HEK293 (cell line): ENCODE results near the gene CELSR1.

Experiments
- CTCF ChIA-PET: fragments of 350-600 bp; formaldehyde crosslinking; extraction: SDS; loops from one replicate; lab custom pipeline; 2021; ENCODE audit warnings: antibody characterized with exemption; lab: Yijun Ruan, JAX
- POLR2A ChIA-PET: fragments of 300-600 bp; formaldehyde crosslinking; extraction: SDS; loops from one replicate; lab custom pipeline; 2020; ENCODE audit warnings: antibody characterized with exemption, inconsistent platforms; lab: Yijun Ruan, JAX
- H3K27ac ChIP-seq: fragments of 200-500 bp; sonication (Bioruptor generic); 2 replicates; pipeline ENCODE4 v1.5.1; 2014; ENCODE audit warnings: low read depth, low read length, control low read depth, inconsistent platforms; ENCODE audit errors: extremely low read depth
- H3K36me3 ChIP-seq, 2 experiments: fragments of 200-500 bp in 1 of 2; sonication (Bioruptor generic) in 1 of 2; 1 replicate in 1 of 2; 2 replicates in 1 of 2; pipeline ENCODE4 v1.5.1; 2014 to 2017; ENCODE audit warnings: inconsistent platforms in 2 of 2, low read length in 2 of 2; ENCODE audit not compliant: control insufficient read depth in 2 of 2, insufficient read depth in 1 of 2
- H3K4me1 ChIP-seq: fragments of 200-500 bp; sonication (Bioruptor generic); 2 replicates; pipeline ENCODE4 v1.5.1; 2014; ENCODE audit warnings: mild to moderate bottlenecking, low read length, inconsistent platforms; ENCODE audit not compliant: control insufficient read depth, insufficient read depth
- H3K4me3 ChIP-seq: 2 replicates; pipeline ENCODE4 v1.5.1; 2011; ENCODE audit warnings: low read depth, mild to moderate bottlenecking, control low read depth, low read length, moderate library complexity
- H3K9me3 ChIP-seq: fragments of 200-500 bp; sonication (Bioruptor generic); 2 replicates; pipeline ENCODE4 v1.5.1; 2014; ENCODE audit warnings: low read depth, low read length, inconsistent platforms; ENCODE audit not compliant: control insufficient read depth, insufficient read depth
- GLIS1 ChIP-seq: fragments of 450-650 bp; formaldehyde crosslinking; IDR thresholded peaks from 2 replicates; pipeline ENCODE4 v1.5.1; 2016; ENCODE audit warnings: missing biosample characterization, missing genetic modification characterization
- KLF9 ChIP-seq: fragments of 450-650 bp; formaldehyde crosslinking; IDR thresholded peaks from 2 replicates; pipeline ENCODE4 v1.5.1; 2016; ENCODE audit warnings: missing biosample characterization, missing genetic modification characterization, low read depth
- PATZ1 ChIP-seq: fragments of 450-650 bp; formaldehyde crosslinking; IDR thresholded peaks from 2 replicates; pipeline ENCODE4 v1.5.1; 2016; ENCODE audit warnings: missing biosample characterization, missing genetic modification characterization
- PRDM10 ChIP-seq: fragments of 450-650 bp; formaldehyde crosslinking; IDR thresholded peaks from 2 replicates; pipeline ENCODE4 v1.5.1; 2016; ENCODE audit warnings: missing biosample characterization, missing genetic modification characterization
- SCRT1 ChIP-seq: fragments of 450-650 bp; formaldehyde crosslinking; IDR thresholded peaks from 2 replicates; pipeline ENCODE4 v1.5.1; 2016; ENCODE audit warnings: missing biosample characterization, missing genetic modification characterization, borderline replicate concordance
- SCRT2 ChIP-seq: fragments of 450-650 bp; formaldehyde crosslinking; IDR thresholded peaks from 2 replicates; pipeline ENCODE4 v1.5.1; 2016; ENCODE audit warnings: missing biosample characterization, missing genetic modification characterization
- ZFP37 ChIP-seq: fragments of 450-650 bp; formaldehyde crosslinking; IDR thresholded peaks from 2 replicates; pipeline ENCODE4 v1.5.1; 2016; ENCODE audit warnings: missing biosample characterization, missing genetic modification characterization
- ZIC2 ChIP-seq: fragments of 450-650 bp; formaldehyde crosslinking; IDR thresholded peaks from 2 replicates; pipeline ENCODE4 v1.5.1; 2016; ENCODE audit warnings: missing biosample characterization, missing genetic modification characterization
- ZNF140 ChIP-seq: fragments of 450-650 bp; formaldehyde crosslinking; IDR thresholded peaks from 2 replicates; pipeline ENCODE4 v1.5.1; 2016; ENCODE audit warnings: missing biosample characterization, missing genetic modification characterization
- ZNF169 ChIP-seq: fragments of 450-650 bp; formaldehyde crosslinking; IDR thresholded peaks from 2 replicates; pipeline ENCODE4 v1.5.1; 2016; ENCODE audit warnings: missing biosample characterization, missing genetic modification characterization
- ZNF473 ChIP-seq: fragments of 450-650 bp; formaldehyde crosslinking; IDR thresholded peaks from 2 replicates; pipeline ENCODE4 v1.5.1; 2017; ENCODE audit warnings: missing biosample characterization, missing genetic modification characterization
- ZNF623 ChIP-seq: fragments of 450-650 bp; formaldehyde crosslinking; IDR thresholded peaks from 2 replicates; pipeline ENCODE4 v1.5.1; 2016; ENCODE audit warnings: missing biosample characterization, missing genetic modification characterization
- ZNF768 ChIP-seq: fragments of 450-650 bp; formaldehyde crosslinking; IDR thresholded peaks from 2 replicates; pipeline ENCODE4 v1.5.1; 2018; ENCODE audit warnings: missing biosample characterization, mild to moderate bottlenecking, missing genetic modification characterization
- TF ChIP-seq, protein P1 (sequence below): fragments of 450-650 bp; formaldehyde crosslinking; IDR thresholded peaks from 2 replicates; pipeline ENCODE4 v1.5.1; 2017; ENCODE audit warnings: missing biosample characterization, missing genetic modification characterization
- TF ChIP-seq, protein P2 (sequence below): fragments of 450-650 bp; formaldehyde crosslinking; IDR thresholded peaks from 2 replicates; pipeline ENCODE4 v1.5.1; 2016; ENCODE audit warnings: missing biosample characterization, missing genetic modification characterization

CELSR1 gene

DNA sequence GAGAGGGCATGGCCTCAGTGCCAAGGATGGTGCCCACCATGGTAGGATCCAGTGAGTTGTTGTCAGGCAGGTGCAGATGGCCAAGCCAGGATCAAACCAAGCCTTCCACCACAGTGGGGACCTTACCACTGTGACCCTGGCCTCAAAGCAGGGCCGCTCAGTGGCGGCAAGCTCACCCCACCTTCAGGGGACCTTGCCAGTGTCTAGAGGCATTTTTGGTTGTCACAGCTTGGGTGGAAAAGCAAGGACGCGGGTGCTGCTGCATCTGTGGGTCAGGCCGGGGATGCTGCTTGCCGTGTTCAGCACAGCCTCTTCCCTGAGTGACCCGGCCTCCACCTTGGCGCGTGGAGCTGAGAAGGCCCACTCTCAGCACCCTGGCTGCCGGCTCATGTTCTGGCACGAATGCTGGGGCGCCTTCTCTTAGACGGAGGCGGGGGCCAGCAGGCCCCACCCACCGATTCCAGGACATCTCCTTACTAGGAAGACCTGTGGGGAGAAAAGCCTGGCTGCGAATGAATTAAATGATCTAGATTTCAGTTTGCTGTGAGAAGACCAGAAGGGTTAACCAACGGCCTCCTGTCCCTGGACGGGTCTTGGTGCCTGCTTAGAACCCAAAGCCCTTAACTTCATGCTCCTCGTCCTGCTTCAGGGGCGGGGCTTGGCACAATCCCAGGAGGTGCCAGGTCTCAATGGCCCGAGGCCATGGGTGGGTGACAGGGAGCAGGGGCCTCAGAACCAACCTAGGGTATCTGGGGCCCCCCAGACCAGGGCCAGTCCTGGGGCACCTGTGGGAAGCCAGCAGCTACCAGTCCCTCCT is 183.0 kb downstream of the CELSR1 start:
- ChIA-PET CTCF (interaction anchor here (0.6 to 3.2 kb wide), 8 partner anchors 9 to 449 kb away, joined by 3 to 36 read pairs (median 3); no protein-coding TSS in a partner anchor), POLR2A (no interaction called here)
- H3K36me3 ChIP-seq = peaks cover 7 to 99% of the 10 kb centered on the region in 2 experiments
- no peaks in the 10 kb centered on the region for H3K9me3 ChIP-seq
- no peak overlapping the region; the same call in 1 of the 2 replicates for H3K27ac ChIP-seq
- peaks cover 6% of the 10 kb centered on the region; the same call in 1 of the 2 replicates for H3K4me1 ChIP-seq
- TF ChIP-seq, protein P1, sequence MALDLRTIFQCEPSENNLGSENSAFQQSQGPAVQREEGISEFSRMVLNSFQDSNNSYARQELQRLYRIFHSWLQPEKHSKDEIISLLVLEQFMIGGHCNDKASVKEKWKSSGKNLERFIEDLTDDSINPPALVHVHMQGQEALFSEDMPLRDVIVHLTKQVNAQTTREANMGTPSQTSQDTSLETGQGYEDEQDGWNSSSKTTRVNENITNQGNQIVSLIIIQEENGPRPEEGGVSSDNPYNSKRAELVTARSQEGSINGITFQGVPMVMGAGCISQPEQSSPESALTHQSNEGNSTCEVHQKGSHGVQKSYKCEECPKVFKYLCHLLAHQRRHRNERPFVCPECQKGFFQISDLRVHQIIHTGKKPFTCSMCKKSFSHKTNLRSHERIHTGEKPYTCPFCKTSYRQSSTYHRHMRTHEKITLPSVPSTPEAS (tag by site-specific recombination) = no peak
- TF ChIP-seq SCRT1 (0 out of 2 replicates have a peak, but pooled peaks have one; percentile 26), ZNF169 (tag by site-specific recombination) (no peak)
- no peak overlapping the region for H3K4me3 ChIP-seq

DNA sequence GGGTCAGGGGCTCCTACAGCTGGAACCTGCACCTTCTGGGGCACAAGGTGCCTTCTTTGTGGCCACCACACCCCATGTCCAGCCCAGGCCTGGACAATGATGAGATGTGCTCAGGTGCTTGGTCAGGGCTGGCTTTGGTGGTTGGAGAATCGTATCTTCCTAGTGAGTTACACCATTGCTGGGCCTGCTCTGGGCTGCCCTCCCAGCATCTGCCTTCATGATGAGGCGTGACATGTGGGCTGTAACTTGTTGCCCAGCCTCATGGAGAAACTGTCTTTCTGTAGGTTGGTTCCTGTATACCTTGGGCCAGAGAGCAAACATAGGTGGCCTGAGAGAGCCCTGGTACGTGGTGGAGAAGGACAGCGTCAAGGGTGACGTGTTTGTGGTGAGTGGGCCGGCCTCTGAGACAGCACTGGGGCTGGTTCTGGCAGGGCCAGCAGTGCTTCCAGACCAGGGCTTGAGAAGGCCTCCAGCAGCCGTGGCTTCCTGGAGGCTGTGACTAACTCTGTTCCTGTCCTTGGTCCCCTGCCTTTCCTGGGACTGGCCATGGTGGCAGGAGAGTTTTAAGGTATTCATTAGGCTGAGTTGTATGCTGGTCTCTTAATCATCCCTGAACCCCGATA is 183.8 kb downstream of the CELSR1 start:
- Histone ChIP-seq H3K27ac (peak overlapping the region; percentile 48), H3K36me3 (peaks cover 11 to 99% of the 10 kb centered on the region in 2 experiments), H3K4me1 (peaks cover 6% of the 10 kb centered on the region; the same call in 1 of the 2 replicates), H3K4me3 (no peak overlapping the region), H3K9me3 (no peaks in the 10 kb centered on the region)
- TF ChIP-seq KLF9 (tag by site-specific recombination) (no peak), ZIC2 (peak; percentile 3), ZFP37 (tag by site-specific recombination) (no peak), ZNF623 (no peak), SCRT2 (tag by site-specific recombination) (peak; percentile 53; the same call in 1 of the 2 replicates), ZNF473 (no peak)
- POLR2A ChIA-PET = interaction anchor here (1.5 kb wide), 1 partner anchor 17 kb away, joined by 3 read pairs; no protein-coding TSS in a partner anchor
- CTCF ChIA-PET = interaction anchor here (0.6 to 1.5 kb wide), 7 partner anchors 9 to 1166 kb away, joined by 3 to 5 read pairs (median 3); no protein-coding TSS in a partner anchor

DNA sequence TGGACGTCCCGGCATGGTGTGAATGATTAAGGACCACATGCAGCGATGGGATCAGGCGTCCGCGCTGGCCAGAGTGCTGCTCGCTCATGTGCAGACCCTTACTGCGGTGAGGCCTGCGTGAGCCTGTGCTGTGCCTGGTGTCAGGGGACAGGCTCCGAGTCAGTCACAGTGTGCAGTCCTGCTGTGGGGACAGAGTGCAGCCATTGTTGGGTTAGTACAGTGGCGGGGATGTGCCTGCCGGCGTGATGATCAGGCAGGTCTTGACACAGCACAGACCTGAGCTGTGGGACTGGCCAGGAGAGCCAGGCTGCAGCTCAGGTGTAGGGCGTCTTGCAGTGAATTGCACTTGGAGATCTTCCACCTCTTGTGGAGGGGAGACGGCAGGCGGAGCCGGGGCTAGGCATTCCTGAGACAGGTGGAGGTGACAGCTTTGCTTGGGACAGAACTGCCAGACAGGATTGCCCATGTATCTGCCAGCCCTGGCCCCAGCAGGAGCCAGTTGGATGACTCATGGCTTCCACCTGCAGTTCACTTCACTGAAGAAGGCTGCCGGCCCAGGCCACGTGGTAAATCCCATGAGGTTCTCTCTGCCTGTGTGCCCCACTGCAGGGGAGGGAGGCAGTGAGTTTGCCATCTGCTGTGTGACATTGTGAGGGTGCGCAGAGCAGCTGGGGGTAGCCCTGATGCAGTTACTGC is 184.6 kb downstream of the CELSR1 start:
- Histone ChIP-seq H3K4me3 (no peak overlapping the region), H3K36me3 (peaks cover 18 to 99% of the 10 kb centered on the region in 2 experiments), H3K27ac (peak overlapping the region; percentile 48), H3K4me1 (peaks cover 6% of the 10 kb centered on the region; the same call in 1 of the 2 replicates), H3K9me3 (no peaks in the 10 kb centered on the region)
- ChIA-PET POLR2A (interaction anchor here (1.5 kb wide), 1 partner anchor 16 kb away, joined by 3 read pairs; no protein-coding TSS in a partner anchor), CTCF (interaction anchor here (0.5 to 1.5 kb wide), 6 partner anchors 15 to 1167 kb away, joined by 3 to 5 read pairs (median 3); no protein-coding TSS in a partner anchor)
- TF ChIP-seq GLIS1 (tag by site-specific recombination) (peak; percentile 96), PATZ1 (peak; percentile 65), PRDM10 (tag by site-specific recombination) (peak; percentile 57), ZNF768 (tag by site-specific recombination) (no peak), ZNF140 (tag by site-specific recombination) (no peak)
- TF ChIP-seq, protein P2, sequence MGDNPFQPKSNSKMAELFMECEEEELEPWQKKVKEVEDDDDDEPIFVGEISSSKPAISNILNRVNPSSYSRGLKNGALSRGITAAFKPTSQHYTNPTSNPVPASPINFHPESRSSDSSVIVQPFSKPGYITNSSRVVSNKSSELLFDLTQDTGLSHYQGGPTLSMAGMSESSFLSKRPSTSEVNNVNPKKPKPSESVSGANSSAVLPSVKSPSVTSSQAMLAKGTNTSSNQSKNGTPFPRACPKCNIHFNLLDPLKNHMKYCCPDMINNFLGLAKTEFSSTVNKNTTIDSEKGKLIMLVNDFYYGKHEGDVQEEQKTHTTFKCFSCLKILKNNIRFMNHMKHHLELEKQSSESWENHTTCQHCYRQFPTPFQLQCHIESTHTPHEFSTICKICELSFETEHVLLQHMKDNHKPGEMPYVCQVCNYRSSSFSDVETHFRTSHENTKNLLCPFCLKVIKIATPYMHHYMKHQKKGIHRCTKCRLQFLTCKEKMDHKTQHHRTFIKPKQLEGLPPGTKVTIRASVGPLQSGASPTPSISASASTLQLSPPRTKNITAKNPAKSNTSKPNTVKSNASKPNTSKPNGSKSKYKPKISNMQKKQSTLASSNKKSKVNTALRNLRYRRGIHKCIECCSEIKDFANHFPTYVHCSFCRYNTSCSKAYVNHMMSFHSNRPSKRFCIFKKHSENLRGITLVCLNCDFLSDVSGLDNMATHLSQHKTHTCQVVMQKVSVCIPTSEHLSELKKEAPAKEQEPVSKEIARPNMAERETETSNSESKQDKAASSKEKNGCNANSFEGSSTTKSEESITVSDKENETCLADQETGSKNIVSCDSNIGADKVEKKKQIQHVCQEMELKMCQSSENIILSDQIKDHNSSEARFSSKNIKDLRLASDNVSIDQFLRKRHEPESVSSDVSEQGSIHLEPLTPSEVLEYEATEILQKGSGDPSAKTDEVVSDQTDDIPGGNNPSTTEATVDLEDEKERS (tag by site-specific recombination) = no peak
